Kidney epithelial cell (primary cell): ENCODE results near the gene GDF10. TPM values are rescaled to one million over a fixed set of nuclear protein-coding genes. Genes with fewer than 3 reads are reported as not detected.

Experiments used
- DNase-seq: peaks from one replicate; pipeline ENCODE4 v3.0.0-alpha.2; 2010; ENCODE audit warnings: low read depth
- H3K27me3 ChIP-seq: 2 replicates; pipeline ENCODE4 v1.6.0; 2011; ENCODE audit warnings: low read length; ENCODE audit not compliant: control insufficient read depth, insufficient read depth
- H3K36me3 ChIP-seq: 2 replicates; pipeline ENCODE4 v1.5.1; 2011; ENCODE audit warnings: low read length; ENCODE audit not compliant: control insufficient read depth, insufficient read depth
- H3K4me3 ChIP-seq: 2 replicates; pipeline ENCODE4 v1.5.1; 2011; ENCODE audit warnings: low read depth, mild to moderate bottlenecking, control low read depth, low read length
- CTCF ChIP-seq: IDR thresholded peaks from 2 replicates; pipeline ENCODE4 v1.5.1; 2011; ENCODE audit warnings: mild to moderate bottlenecking, moderate library complexity, low read length, control low read depth, inconsistent platforms; ENCODE audit not compliant: insufficient read depth, poor library complexity, severe bottlenecking
- total RNA-seq: library from RNA; depleted of rRNA; stranded (reverse); fragments of >200 nt; gene quantifications from 2 replicates; pipeline ENCODE4 v1.2.3, GENCODE V29; 2015

The GDF10 gene
- total RNA-seq, 1 donor from 2014 or later: not detected

DNA sequence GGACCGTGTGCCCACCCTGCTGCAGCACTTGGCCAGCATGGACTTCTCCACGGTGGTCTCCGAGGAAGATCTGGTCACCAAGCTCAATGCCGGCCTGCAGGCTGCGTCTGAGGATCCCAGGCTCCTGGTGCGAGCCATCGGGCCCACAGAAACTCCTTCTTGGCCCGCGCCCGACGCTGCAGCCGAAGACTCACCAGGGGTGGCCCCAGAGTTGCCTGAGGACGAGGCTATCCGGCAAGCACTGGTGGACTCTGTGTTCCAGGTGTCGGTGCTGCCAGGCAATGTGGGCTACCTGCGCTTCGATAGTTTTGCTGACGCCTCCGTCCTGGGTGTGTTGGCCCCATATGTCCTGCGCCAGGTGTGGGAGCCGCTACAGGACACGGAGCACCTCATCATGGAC, 49.5 kb downstream of the GDF10 start:
- DNase-seq: no peak
- no peak for TF ChIP-seq CTCF
- no peaks in the 10 kb centered on the region for H3K36me3 ChIP-seq
- H3K27me3 ChIP-seq: no peaks in the 10 kb centered on the region
- H3K4me3 ChIP-seq: no peak overlapping the region

DNA sequence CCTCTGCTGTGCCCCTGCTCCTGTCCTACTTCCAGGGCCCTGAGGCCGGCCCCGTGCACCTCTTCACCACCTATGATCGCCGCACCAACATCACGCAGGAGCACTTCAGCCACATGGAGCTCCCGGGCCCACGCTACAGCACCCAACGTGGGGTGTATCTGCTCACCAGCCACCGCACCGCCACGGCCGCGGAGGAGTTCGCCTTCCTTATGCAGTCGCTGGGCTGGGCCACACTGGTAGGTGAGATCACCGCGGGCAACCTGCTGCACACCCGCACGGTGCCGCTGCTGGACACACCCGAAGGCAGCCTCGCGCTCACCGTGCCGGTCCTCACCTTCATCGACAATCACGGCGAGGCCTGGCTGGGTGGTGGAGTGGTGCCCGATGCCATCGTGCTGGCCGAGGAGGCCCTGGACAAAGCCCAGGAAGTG, 50.0 kb downstream of the GDF10 start:
- no peak for TF ChIP-seq CTCF
- H3K4me3 ChIP-seq: no peak overlapping the region
- H3K27me3 ChIP-seq: no peaks in the 10 kb centered on the region
- H3K36me3 ChIP-seq: no peaks in the 10 kb centered on the region
- DNase-seq: no peak

GRCh38 chr10:47350671-47351640, 51.0 kb downstream of the GDF10 start:
- Histone ChIP-seq H3K27me3 (no peaks in the 10 kb centered on the region), H3K36me3 (no peaks in the 10 kb centered on the region), H3K4me3 (no peak overlapping the region)
- DNase-seq: no peak
- TF ChIP-seq CTCF: no peak

DNA sequence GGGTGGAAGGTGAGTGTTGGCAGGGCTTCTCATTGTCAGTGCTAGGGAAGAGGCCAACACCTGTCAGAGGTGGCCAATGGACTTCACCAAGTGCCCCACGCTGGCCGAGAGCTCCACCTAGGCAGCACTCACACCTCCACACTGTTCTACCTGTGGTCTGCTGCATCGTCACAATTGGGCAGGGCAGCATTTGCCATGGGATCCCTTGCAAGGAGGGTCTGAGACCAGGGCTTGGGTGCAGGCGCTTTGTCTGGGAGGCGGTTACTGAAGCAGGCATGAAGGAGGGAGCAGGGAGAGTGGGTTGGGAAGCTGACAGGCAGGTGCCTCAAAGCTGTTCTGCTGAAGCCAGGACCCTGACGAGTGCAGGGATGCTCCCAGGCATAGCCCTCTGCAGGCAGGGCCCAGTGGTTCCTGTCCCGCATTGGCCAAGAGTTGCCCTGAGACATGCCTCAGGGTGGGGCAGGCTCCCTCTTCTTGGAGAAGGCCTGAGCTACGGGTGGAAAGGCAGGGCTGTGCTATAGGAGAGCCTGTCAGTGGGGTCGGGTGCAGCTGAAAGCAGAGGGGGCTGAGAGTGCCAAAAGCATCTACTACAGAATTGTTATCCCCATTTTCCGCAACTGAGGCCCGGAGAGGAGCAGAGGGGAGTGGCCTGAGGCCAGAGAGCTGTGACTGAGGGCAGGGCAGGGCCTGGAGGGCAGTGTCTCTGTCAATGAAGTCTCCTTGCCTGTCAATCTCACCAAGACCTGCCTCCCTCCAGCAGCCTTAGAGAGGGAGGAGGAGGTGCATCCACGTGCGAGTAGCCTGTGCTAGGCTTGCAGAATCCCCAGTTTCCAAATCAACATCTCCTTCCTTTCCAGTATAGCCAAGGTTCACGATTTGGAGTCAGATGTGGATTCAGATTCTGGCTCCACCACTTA, 52.2 kb downstream of the GDF10 start:
- no peaks in the 10 kb centered on the region for H3K36me3 ChIP-seq
- no peaks in the 10 kb centered on the region for H3K27me3 ChIP-seq
- H3K4me3 ChIP-seq: no peak overlapping the region
- no peak for TF ChIP-seq CTCF
- no peak for DNase-seq

DNA sequence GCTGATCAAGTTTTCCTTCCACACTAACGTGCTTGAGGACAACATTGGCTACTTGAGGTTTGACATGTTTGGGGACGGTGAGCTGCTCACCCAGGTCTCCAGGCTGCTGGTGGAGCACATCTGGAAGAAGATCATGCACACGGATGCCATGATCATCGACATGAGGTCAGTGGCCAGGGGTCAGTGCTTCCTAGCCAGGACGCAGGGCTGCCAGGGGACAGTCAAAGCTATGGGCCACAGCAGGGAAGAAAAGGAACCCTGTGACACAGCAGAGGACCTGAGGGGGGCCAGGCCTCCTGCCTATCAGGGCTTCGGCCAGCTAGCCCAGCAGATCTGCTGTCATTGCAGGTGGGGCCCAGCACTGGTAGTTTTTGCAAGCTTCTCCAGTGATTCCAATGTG, 53.4 kb downstream of the GDF10 start:
- no peak for DNase-seq
- H3K36me3 ChIP-seq: no peaks in the 10 kb centered on the region
- no peak overlapping the region for H3K4me3 ChIP-seq
- H3K27me3 ChIP-seq: no peaks in the 10 kb centered on the region
- TF ChIP-seq CTCF: no peak
